Measurements from ENCODE around the gene PEX5L.
A peak's percentile ranks its signal among the peaks of the same experiment; 100 is the strongest.
"Not testable (repeated sequence)": the region's sequence is repeated elsewhere in the genome, so short reads cannot be mapped to it uniquely, and the experiment has no call there.

PEX5L gene

DNA sequence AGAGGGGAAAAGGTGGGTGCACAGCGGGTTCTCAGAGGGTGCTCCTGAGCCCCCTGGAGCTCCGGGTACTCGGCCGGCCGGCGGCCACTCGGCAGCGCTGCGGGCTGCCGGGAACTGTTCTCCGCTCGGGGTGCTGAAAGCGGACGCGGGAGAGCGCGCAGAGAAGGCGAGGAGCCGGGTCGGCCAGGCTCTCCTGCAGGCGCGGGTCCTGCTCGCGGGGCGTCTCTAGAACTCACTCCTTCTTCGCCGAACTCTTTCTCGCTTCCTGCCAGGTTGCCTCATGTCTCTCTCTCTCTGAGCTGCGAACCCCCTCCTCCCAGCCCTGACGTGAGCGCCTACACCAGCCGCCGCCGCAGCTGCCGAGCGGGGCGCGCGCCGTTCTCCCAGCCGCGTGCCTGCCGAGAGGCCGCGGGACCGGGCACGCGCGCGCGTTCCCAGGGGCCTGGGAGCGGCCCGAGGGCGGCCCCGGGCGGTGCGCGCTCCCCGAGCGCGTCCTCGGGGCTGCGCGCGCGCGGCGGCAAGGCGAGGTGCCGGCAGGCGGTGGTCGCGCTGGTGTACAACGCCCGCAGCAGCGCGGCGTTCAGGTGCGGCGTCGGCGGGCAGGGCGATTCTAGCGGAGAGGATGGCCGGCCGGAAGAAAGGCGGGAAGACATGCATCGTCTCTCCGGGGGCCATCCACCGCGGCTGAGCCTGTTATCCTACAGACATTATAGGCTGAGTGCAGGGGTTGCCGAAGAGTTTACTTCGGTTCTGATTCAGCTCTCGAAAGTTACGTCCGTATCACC lies at the start of gene PEX5L:
Gene PEX5L, minus strand, starts transcription at position 267 of the 785 bp plus-strand sequence. CDS start 338 bp downstream, outside the sequence.
- DNase-seq (ENCODE audit: low spot score), result peak; percentile 72

GRCh38 chr3:180085122-180085710 lies 48.5 kb upstream of the PEX5L start:
- no peak for DNase-seq (ENCODE audit: low spot score)

- DNase-seq (ENCODE audit: low spot score), result no peak
These were observed 46.0 kb upstream of the PEX5L start for GRCh38 chr3:180082699-180083098.

DNA sequence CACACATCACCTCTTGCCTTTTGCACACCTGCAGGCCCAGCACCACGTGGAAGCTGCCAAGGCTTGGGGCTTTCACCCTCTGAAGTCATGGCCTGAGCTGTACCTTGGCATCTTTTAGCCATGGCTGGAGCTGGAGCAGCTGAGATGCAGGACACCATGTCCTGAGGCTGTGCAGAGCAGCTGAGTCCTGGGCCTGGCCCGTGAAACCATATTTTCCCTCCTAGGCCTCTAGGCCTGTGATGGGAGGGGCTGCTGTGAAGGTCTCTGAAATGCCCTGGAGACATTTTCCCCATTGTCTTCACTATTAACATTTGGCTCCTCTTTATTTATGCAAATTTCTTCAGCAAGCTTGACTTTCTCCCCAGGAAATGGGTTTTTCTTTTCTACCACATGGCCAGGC lies 41.9 kb upstream of the PEX5L start:
- DNase-seq (ENCODE audit: low spot score), result no peak

GRCh38 chr3:180073561-180073960 lies 36.8 kb upstream of the PEX5L start:
- no peak for DNase-seq (ENCODE audit: low spot score)

GRCh38 chr3:180072786-180073185 lies 36.0 kb upstream of the PEX5L start:
- no peak for DNase-seq (ENCODE audit: low spot score)

DNA sequence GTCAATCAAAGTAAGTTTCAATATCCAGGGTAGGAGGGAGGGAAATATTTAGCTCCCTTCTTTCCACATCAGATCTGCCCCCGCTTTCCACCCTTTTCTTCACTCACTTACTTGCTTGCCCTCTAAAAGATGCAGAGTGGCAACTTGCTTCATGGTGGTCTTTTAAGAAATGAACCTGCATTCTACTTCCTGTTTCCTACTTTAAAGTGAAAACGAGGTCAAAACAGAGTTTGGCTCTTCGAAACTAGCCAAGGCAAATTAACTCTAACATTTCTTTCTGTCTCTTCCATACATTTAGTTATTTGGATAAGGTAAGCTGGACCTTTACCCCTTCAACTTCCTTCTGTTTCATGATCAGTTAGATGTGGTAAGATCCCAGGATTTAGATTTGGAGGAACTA lies 34.2 kb upstream of the PEX5L start:
- DNase-seq (ENCODE audit: low spot score), result no peak

DNA sequence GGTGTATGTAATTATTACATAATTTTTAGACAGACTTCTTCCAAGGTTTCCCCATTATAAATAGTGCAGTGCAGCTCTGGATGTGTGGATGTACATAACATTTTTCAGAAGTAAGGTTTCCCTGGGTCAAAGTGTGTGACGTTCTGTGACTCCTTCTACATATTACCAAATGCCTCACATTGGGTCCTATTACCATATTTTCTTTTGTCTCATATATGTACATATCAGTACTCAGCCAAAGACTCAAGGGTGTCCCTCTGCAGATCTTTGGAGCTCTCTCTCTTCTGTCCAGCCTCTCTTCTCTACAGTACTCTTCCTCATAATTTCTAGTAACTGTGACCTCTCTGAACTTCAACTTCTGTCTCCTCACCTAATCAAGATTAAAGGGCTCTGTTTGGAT lies 31.3 kb upstream of the PEX5L start:
- DNase-seq (ENCODE audit: low spot score), result no peak

- DNase-seq (ENCODE audit: low spot score), result no peak
These were observed 29.9 kb upstream of the PEX5L start for GRCh38 chr3:180066598-180066997.

- DNase-seq (ENCODE audit: low spot score), result no peak
These were observed 27.0 kb upstream of the PEX5L start for GRCh38 chr3:180063783-180064182.

DNA sequence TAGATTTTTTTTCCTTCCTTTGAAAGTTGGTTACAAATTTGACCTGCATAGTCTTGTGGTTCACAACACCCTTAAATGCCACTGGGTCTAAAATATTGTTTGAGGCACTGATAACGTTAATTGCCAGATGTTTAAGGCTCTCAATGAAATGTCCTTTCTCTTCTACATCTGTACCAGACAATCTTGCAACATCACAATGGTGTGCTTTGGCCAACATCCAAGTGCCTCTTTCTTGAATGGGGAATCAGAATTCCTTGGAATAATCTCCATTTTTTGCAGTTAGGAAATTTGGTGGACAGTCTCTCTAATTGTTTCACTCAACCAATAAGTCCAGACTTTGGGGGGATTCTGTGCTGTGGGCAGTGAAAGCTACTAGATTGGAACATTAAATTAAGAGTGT lies 26.0 kb upstream of the PEX5L start:
- DNase-seq (ENCODE audit: low spot score), result no peak

GRCh38 chr3:180059356-180059755 lies 22.6 kb upstream of the PEX5L start:
- no peak for DNase-seq (ENCODE audit: low spot score)

GRCh38 chr3:180058238-180058637 lies 21.5 kb upstream of the PEX5L start:
- no peak for DNase-seq (ENCODE audit: low spot score)

- DNase-seq (ENCODE audit: low spot score), result not testable (repeated sequence)
These were observed 18.9 kb upstream of the PEX5L start for GRCh38 chr3:180055656-180056055.

DNA sequence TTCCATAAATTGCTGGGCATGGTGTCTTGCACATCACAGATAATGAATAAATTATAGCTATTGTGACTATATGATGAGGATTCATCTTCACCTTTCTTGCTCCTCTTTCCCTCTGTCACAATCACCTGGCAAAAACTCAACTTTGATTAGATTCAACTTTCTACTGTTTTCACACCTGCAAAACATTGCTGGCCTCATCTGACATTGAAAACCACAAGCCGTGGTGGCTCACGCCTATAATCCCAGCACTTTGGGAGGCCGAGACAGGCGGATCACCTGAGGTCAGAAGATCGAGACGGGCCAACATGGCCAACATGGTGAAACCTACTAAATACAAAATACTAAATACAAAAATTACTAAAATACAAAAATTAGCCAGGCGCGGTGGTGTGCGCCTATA lies 12.7 kb upstream of the PEX5L start:
- DNase-seq (ENCODE audit: low spot score), result no peak

GRCh38 chr3:180048840-180049239 lies 12.1 kb upstream of the PEX5L start:
- DNase-seq (ENCODE audit: low spot score), result no peak

DNA sequence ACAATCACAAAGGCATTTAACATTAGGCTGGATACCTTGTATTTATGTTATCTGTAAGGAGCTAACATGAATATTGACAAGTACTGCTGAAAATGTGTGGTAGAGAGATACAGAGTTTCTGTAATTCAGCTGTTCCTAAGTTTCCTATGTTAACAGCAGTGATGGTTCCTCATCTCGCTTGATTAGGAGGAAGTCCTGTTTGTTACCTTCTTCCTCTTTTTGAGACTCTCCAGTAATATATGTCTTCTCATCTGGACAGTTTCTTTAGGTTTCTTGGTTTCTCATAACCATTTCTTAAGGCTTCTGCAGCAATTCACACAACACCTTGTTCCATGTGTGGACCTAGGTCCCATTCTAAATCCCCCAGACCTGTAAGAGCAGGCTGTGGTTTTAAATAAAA lies 11.4 kb upstream of the PEX5L start:
- no peak for DNase-seq (ENCODE audit: low spot score)

DNA sequence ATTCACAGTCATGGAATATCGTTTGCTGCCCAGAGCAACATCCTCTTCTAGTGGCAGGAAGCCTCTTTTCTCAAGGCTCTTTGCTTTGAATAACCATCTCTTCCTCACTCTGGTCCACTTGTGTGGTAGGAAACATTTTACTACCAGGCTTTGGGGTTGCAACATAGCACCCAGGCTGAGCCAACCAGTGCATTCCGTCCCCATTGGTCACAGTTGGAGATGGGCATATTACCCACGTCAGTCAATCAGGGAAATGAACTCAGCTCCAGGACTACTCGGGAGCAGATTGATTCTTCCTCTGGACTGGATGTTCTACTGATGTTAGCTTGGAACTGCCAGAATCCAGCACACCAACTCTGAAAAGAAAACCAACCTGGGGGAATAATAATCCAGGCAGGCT lies 4.2 kb upstream of the PEX5L start:
- no peak for DNase-seq (ENCODE audit: low spot score)

GRCh38 chr3:180036092-180036670 lies 556 bp downstream of the PEX5L start:
- DNase-seq (ENCODE audit: low spot score), result no peak

DNA sequence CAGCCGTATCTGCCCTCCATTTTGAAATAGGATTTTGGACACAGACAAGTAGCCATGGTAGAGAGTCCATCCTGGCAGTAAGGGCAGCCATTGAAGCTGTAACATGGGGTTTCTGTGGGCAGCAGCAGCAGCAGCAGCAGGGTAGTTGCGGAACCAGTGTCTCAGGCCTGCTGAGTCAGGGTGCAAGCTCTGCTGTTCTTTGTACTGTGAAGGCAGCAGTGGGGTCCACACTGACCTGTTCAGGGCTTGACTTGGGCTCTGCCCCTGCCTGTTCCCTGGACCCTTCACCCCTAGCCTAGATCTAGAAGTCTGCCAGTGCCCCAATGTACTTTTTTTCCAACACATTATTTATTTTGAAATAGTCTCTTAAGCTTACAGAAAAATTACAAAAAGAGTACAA lies 9.7 kb downstream of the PEX5L start:
- DNase-seq (ENCODE audit: low spot score), result no peak

DNA sequence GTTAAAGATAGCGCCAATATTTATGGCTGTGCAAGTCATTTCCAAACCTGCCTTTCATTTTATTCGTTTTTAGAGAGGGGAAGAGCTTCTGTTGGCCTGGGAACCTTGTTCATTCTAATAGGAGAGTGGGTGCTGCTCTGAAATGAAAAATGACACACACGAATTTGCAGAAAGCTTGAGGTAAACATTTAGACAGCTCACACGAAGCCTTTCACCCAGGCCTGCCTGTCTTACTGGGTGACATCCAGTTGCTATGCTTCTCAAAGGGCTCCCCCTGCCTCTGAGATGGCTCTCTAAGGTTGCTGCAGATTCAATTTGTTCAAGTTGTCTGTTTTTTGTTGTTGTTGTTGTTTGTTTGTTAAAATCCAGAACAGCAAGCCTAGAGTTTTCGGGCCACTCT lies 18.2 kb downstream of the PEX5L start:
- peak; percentile 88 for DNase-seq (ENCODE audit: low spot score)

DNA sequence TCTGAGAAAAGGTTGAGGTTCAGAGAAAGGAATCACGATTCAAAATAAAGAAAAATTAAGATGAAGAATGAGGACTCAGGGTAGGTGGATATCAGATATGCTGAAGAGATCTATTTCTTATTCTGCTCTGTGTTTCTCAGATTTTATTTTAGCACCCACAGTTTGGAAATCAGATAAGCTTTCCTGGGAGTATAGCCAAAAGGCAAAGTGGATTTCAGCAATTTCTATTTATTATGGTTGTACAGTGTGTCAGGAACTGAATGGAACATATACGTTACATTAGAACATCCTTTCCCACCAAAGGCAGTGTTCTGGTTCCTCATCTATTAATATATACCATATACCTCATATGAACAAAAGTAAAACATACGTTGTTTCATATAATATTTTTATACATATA lies 18.9 kb downstream of the PEX5L start:
- no peak for DNase-seq (ENCODE audit: low spot score)

GRCh38 chr3:180011927-180012326 lies 24.8 kb downstream of the PEX5L start:
- no peak for DNase-seq (ENCODE audit: low spot score)

All from pons (tissue), 1 donor.